Smooth muscle cell (in vitro differentiated cells): ENCODE measurements around the gene FRMD6. TPM values are rescaled to one million over a fixed set of nuclear protein-coding genes. Genes with fewer than 3 reads are reported as not detected.
A peak's percentile ranks its signal among the peaks of the same experiment; 100 is the strongest.

Experiments used
- DNase-seq: peaks from one replicate; lab custom pipeline; 2025; ENCODE audit not compliant: unreplicated experiment; lab: John Stamatoyannopoulos, UW
- H2AFZ ChIP-seq: fragments of 200-600 bp; sonication (generic); 2 replicates; pipeline ENCODE4 v1.6.0; 2016; ENCODE audit warnings: antibody characterized with exemption, low read depth, mild to moderate bottlenecking
- H3F3A ChIP-seq: fragments of 200-600 bp; sonication (generic); 2 replicates; pipeline ENCODE4 v1.6.0; 2017; ENCODE audit warnings: antibody characterized with exemption, low read depth
- H3K27ac ChIP-seq: fragments of 200-600 bp; sonication (generic); 2 replicates; pipeline ENCODE4 v1.5.1; 2016; ENCODE audit warnings: low read depth, mild to moderate bottlenecking
- H3K27me3 ChIP-seq: fragments of 200-600 bp; sonication (generic); 2 replicates; pipeline ENCODE4 v1.6.1; 2016; ENCODE audit warnings: low read depth, mild to moderate bottlenecking
- H3K36me3 ChIP-seq: fragments of 200-600 bp; sonication (generic); 2 replicates; pipeline ENCODE4 v1.5.1; 2016; ENCODE audit warnings: low read depth
- H3K4me1 ChIP-seq: fragments of 200-600 bp; sonication (generic); 2 replicates; pipeline ENCODE4 v1.5.1; 2016; ENCODE audit warnings: low read depth
- H3K4me2 ChIP-seq: fragments of 200-600 bp; sonication (generic); 2 replicates; pipeline ENCODE4 v1.6.0; 2016; ENCODE audit warnings: mild to moderate bottlenecking
- H3K4me3 ChIP-seq: fragments of 200-600 bp; sonication (generic); 2 replicates; pipeline ENCODE4 v1.5.1; 2016; ENCODE audit warnings: mild to moderate bottlenecking
- H3K79me2 ChIP-seq: fragments of 200-600 bp; sonication (generic); 2 replicates; pipeline ENCODE4 v1.6.0; 2016; ENCODE audit warnings: low read depth, mild to moderate bottlenecking
- H3K9ac ChIP-seq: fragments of 200-600 bp; sonication (generic); 2 replicates; pipeline ENCODE4 v1.6.0; 2016; ENCODE audit warnings: low read depth
- H3K9me3 ChIP-seq: fragments of 200-600 bp; sonication (generic); replicated peaks from 2 replicates; pipeline ENCODE4 v1.5.1; 2016; ENCODE audit warnings: low read depth
- H4K20me1 ChIP-seq: fragments of 200-600 bp; sonication (generic); 2 replicates; pipeline ENCODE4 v1.6.0; 2016; ENCODE audit warnings: low read depth
- CTCF ChIP-seq: fragments of 200-600 bp; sonication (generic); IDR thresholded peaks from 2 replicates; pipeline ENCODE4 v1.5.1; 2017; ENCODE audit warnings: borderline replicate concordance, mild to moderate bottlenecking, antibody characterized with exemption; ENCODE audit not compliant: insufficient read depth, poor library complexity, severe bottlenecking
- WGBS: methylation state at CpG from one replicate; pipeline ENCODE4 v1.1.7; 2016; ENCODE audit warnings: low lambda C conversion rate; 5-methylcytosine and 5-hydroxymethylcytosine counted together
- polyA plus RNA-seq: library from polyadenylated mRNA; unstranded; fragments of >200 nt; fragmentation: Nextera tagmentation; extraction: Ambion mirVana; gene quantifications from 2 replicates; pipeline ENCODE4 v1.2.1, GENCODE V29; 2016
- total RNA-seq: library from RNA; depleted of rRNA; stranded (reverse); fragments of >200 nt; gene quantifications from 2 replicates; pipeline ENCODE4 v1.2.3, GENCODE V29; 2014

Gene FRMD6
- total and polyA plus RNA-seq, 2 experiments from 2014 or later: 254 to 564 TPM

DNA sequence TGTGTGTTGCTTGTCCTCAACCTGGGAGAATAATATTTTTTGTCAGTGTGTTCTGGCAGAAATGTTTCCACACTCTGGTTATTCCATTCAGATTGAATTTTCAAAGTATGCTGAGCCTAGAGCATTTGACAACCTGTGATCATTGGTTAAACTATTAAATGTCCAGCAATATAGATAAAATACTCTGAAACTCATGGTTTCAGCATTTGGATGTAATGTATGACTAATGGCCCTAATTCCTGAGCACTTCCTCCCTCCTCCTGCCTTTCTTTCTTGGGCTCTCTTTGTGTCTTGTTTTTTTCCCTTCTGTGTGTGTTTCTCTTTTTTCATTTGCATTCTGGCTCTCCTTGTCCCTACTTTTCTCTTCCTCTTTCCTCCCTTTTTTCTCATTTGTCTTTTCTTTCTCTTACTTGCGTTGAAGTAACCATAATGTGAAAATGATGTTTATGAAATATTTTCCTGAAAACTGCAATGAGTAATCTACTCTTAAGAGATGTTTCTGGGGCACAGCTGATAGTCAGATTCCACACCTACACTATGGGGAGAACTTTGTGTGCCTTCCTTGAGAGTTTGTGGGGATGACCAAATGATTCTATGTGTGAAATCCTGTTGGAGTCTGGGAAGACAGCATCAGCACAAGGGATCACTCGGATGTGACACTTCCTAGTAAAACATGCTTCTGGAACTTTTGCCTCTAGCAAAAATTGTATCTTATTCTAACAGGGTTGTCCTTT lies 74.6 kb downstream of the FRMD6 start:
- Histone ChIP-seq H3K27me3 (no peaks in the 10 kb centered on the region), H3K9me3 (no peaks in the 10 kb centered on the region), H3K4me3 (no peak overlapping the region), H4K20me1 (peaks cover 94% of the 10 kb centered on the region), H3K36me3 (peaks cover 73% of the 10 kb centered on the region), H3K9ac (peak overlapping the region; percentile 16), H2AFZ (no peak overlapping the region), H3F3A (peaks cover 83% of the 10 kb centered on the region), H3K27ac (peak overlapping the region; percentile 88), H3K4me1 (no peaks in the 10 kb centered on the region), H3K4me2 (peak overlapping the region; percentile 16), H3K79me2 (peaks cover 6% of the 10 kb centered on the region)
- 64% methylated on average over 2 of the region's 2 CpGs for WGBS
- DNase-seq: no peak
- no peak for TF ChIP-seq CTCF

DNA sequence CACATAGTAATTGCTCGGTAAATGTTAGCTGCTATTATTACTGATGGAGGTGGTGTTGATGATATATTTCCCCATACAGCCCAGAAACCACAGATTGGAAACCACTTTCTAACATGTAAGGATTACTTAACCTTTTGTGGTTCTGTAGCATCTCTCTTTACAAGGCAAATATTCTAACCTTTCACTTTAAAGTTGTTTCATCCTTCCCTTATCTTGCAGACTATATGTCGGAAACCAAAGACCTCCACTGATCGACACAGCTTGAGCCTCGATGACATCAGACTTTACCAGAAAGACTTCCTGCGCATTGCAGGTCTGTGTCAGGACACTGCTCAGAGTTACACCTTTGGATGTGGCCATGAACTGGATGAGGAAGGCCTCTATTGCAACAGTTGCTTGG lies 75.8 kb downstream of the FRMD6 start:
- no peak for TF ChIP-seq CTCF
- H2AFZ ChIP-seq: no peak overlapping the region
- H3K79me2 ChIP-seq: peaks cover under 1% of the 10 kb centered on the region
- H3K4me1 ChIP-seq: no peaks in the 10 kb centered on the region
- no peak overlapping the region for H3K9ac ChIP-seq
- WGBS: 74% methylated on average over 5 of the region's 5 CpGs
- H4K20me1 ChIP-seq: peaks cover 84% of the 10 kb centered on the region
- H3K4me3 ChIP-seq: no peak overlapping the region
- H3K27ac ChIP-seq: peak overlapping the region; percentile 88
- peaks cover 78% of the 10 kb centered on the region for H3F3A ChIP-seq
- H3K36me3 ChIP-seq: peaks cover 65% of the 10 kb centered on the region
- H3K27me3 ChIP-seq: no peaks in the 10 kb centered on the region
- no peak overlapping the region for H3K4me2 ChIP-seq
- no peaks in the 10 kb centered on the region for H3K9me3 ChIP-seq
- no peak for DNase-seq

- H3K36me3 ChIP-seq: peaks cover 47% of the 10 kb centered on the region
- peaks cover 56% of the 10 kb centered on the region for H3F3A ChIP-seq
- peak overlapping the region; percentile 13 for H3K27ac ChIP-seq
- H3K27me3 ChIP-seq: no peaks in the 10 kb centered on the region
- no peak overlapping the region for H2AFZ ChIP-seq
- WGBS: 100% methylated on average over 1 of the region's 1 CpG
- no peak for DNase-seq
- no peak overlapping the region for H3K9ac ChIP-seq
- TF ChIP-seq CTCF: no peak
- H3K9me3 ChIP-seq: no peaks in the 10 kb centered on the region
- H4K20me1 ChIP-seq: peaks cover 58% of the 10 kb centered on the region
- no peaks in the 10 kb centered on the region for H3K4me1 ChIP-seq
- H3K79me2 ChIP-seq: no peaks in the 10 kb centered on the region
- H3K4me2 ChIP-seq: no peak overlapping the region
- no peak overlapping the region for H3K4me3 ChIP-seq
These were observed 78.4 kb downstream of the FRMD6 start for GRCh38 chr14:51730098-51730497.

- Histone ChIP-seq H3K4me2 (no peak overlapping the region), H3K4me1 (no peaks in the 10 kb centered on the region), H3K27me3 (no peaks in the 10 kb centered on the region), H3F3A (peaks cover 50% of the 10 kb centered on the region), H3K36me3 (peaks cover 41% of the 10 kb centered on the region), H3K27ac (peak overlapping the region; percentile 13), H4K20me1 (peaks cover 52% of the 10 kb centered on the region), H3K9ac (no peak overlapping the region), H3K79me2 (no peaks in the 10 kb centered on the region), H3K9me3 (no peaks in the 10 kb centered on the region), H3K4me3 (no peak overlapping the region), H2AFZ (no peak overlapping the region)
- DNase-seq: no peak
- no peak for TF ChIP-seq CTCF
- 98% methylated on average over 2 of the region's 2 CpGs for WGBS
These were observed 79.0 kb downstream of the FRMD6 start for GRCh38 chr14:51730684-51731083.
